Gastroesophageal sphincter (tissue), 2 donors: Measurements from ENCODE around the gene ABCA1.

ENCODE experiments used
- EP300 ChIP-seq: sonication (generic); formaldehyde crosslinking; IDR thresholded peaks from one replicate; pipeline ENCODE4 v1.6.1; 2017; ENCODE audit warnings: antibody characterized with exemption, mild to moderate bottlenecking
- POLR2A ChIP-seq, 2 donors: fragments of 450-650 bp; IDR thresholded peaks; one replicate each; pipeline ENCODE4 v1.6.1; 2017; ENCODE audit warnings: antibody characterized with exemption in 2 of 2, mild to moderate bottlenecking in 2 of 2, moderate library complexity in 1 of 2
- POLR2AphosphoS5 ChIP-seq: sonication (generic); formaldehyde crosslinking; IDR thresholded peaks from one replicate; pipeline ENCODE4 v1.6.1; 2017; ENCODE audit warnings: antibody characterized with exemption

- TF ChIP-seq POLR2AphosphoS5 (no peak), EP300 (no peak), POLR2A (IDR thresholded peaks at IDR 0.05) (no peak)
Measured at GRCh38 chr9:104800068-104800785, 127.7 kb downstream of the ABCA1 start.
